Epidermal melanocyte (primary cell): Measurements from ENCODE around the gene MICAL1.

Experiments used
- DNase-seq: peaks from one replicate; pipeline ENCODE4 v3.0.0; 2011; ENCODE audit warnings: low spot score; ENCODE audit not compliant: insufficient read length

MICAL1 gene

GRCh38 chr6:109440331-109441068 is 15.1 kb downstream of the MICAL1 start, which contains the start of the genes PPIL6 and SMPD2:
Gene PPIL6 (minus strand): TSS chr6:109440628. CDS start chr6:109440590, 38 bp downstream.
Gene SMPD2 (plus strand): TSS chr6:109440724. CDS start chr6:109441122, 398 bp downstream.
- peak; percentile 79 for DNase-seq

GRCh38 chr6:109436041-109436440 is 19.5 kb downstream of the MICAL1 start:
- no peak for DNase-seq

GRCh38 chr6:109434456-109434855 is 21.1 kb downstream of the MICAL1 start:
- DNase-seq = peak; percentile 51

GRCh38 chr6:109429496-109429895 is 26.1 kb downstream of the MICAL1 start:
- no peak for DNase-seq

- DNase-seq = no peak
Measured at GRCh38 chr6:109428889-109429477, 26.6 kb downstream of the MICAL1 start.

- no peak for DNase-seq
Measured at GRCh38 chr6:109424946-109425345, 30.6 kb downstream of the MICAL1 start.

GRCh38 chr6:109421184-109421583 is 34.4 kb downstream of the MICAL1 start:
- no peak for DNase-seq

GRCh38 chr6:109420751-109421150 is 34.8 kb downstream of the MICAL1 start:
- no peak for DNase-seq

- DNase-seq = no peak
Measured at GRCh38 chr6:109417646-109418045, 37.9 kb downstream of the MICAL1 start.

GRCh38 chr6:109411034-109411433 is 44.5 kb downstream of the MICAL1 start:
- DNase-seq = no peak

- no peak for DNase-seq
Measured at GRCh38 chr6:109406196-109406595, 49.4 kb downstream of the MICAL1 start.

GRCh38 chr6:109397020-109397419 is 58.6 kb downstream of the MICAL1 start:
- no peak for DNase-seq

GRCh38 chr6:109396046-109396718 is 59.4 kb downstream of the MICAL1 start:
- DNase-seq = no peak
